CD4-positive, alpha-beta T cell treated with Interleukin-10 for 1 hour (primary cell): ENCODE data around the gene ARSK.
"Not testable (repeated sequence)": the region's sequence is repeated elsewhere in the genome, so short reads cannot be mapped to it uniquely, and the experiment has no call there.

ENCODE experiments used
- DNase-seq: peaks from one replicate; pipeline ENCODE4 v3.0.0-alpha.2; 2020

Gene ARSK

GRCh38 chr5:95623706-95624105 lies 68.8 kb downstream of the ARSK start:
- no peak for DNase-seq

DNA sequence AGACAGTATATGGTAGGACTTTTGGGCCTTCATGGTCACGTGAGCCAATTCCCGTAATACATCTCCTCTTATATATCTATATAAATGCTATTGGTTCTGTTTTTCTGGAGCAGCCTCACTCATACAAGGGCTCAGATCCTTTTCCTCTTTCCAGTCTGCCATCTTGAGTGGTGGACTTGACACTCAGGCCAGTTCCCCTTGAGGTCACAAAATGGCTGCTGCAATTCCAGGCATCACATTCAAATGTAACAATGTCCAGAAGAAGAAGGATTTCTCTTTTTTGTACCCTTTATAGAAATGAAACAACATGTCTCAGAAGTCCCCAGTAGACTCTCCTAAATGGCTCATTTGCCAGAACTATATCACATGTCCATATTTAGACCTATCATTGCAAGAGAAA lies 69.5 kb downstream of the ARSK start:
- DNase-seq = no peak

GRCh38 chr5:95626701-95627100 lies 71.8 kb downstream of the ARSK start:
- no peak for DNase-seq

DNA sequence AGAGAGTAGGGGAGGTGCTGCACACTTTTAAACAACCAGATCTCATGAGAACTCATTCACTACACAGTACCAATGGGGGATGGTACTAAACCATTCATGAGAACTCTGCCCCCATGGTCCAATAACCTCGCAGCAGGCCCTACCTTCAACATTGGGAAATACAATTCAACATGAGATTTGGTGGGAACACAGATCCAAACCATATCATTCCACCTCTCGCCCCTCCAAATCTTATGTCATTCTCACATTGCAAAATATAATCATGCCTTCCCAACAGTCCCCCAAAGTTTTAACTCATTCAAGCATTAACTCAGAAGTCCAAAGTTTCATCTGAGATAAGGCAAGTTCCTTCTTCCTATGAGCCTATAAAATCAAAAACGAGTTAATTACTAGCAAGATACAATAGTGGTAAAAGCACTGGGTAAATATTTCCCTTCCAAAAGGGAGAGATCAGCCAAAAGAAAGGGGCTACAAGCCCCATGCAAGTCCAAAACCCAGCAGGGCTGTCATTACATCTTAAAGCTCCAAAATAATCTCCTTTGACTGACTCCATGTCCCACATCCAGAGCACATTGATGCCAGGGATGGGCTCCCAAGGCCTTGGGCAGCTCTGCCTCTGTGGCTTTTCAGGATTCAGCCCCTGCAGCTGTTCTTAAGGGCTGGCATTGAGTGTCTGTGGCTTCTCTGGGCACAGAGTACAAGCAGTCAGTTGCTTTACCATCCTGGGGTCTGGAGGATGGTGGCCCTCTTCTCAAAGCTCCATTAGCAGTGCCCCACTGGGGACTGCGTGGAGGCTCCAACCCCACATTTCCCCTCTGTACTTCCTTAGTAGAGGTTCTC lies 73.3 kb downstream of the ARSK start:
- no peak for DNase-seq

GRCh38 chr5:95628933-95629332 lies 74.0 kb downstream of the ARSK start:
- no peak for DNase-seq

GRCh38 chr5:95630394-95630917 lies 75.6 kb downstream of the ARSK start:
- DNase-seq = no peak

- DNase-seq = no peak
Observed at GRCh38 chr5:95631255-95631958, 76.5 kb downstream of the ARSK start.

DNA sequence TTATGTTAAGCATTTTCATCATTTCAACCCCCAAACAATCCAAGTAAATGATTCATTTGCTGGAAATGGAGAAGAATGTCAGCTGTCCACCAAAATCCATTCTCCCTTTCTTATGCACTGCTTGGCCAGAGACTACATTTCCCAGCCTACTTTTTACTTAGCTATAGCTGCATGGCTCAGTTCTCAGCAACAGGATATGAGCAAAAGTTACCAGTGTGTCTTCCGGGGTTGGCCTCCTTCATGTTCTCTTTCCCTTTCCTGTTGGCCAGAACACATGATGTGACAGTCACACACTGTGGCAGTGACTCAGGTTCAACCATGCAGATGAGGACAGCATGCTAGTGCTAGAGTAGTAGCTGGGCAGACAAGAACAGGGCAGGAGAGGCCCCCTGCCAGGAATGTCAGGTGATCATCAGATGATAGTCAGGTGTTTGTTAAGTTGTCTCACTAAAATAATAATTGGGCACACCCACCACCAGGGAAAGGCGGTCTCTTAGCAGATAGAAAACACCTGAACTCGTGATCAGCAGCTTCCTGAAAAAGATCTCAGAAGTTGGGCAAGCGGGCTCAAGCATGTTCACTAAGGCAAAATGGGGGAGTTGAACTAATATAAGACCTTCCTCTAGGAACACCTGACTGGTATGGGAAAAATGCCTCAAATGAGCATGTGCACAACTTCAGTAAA lies 77.2 kb downstream of the ARSK start:
- peak; percentile 82 for DNase-seq

- not testable (repeated sequence) for DNase-seq
Observed at GRCh38 chr5:95632942-95633341, 78.0 kb downstream of the ARSK start.

DNA sequence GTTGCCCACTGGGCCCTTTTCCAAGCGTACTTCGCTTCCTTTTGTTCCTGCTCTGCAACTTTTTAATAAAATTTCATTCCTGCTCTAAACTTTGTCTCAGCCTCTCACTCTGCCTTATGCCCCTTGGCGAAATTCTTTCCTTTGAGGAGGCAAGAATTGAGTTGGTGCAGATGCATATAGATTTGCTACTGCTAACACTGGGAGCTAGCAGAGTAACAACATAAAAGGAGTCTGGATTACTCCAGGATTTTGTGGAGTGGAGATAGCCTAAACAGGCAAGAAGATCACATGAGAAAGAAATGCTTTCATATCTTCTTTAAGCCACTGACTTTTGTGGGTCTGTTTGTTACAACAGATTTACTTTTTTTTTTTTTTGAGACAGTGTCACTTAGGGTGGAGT lies 78.8 kb downstream of the ARSK start:
- no peak for DNase-seq

- no peak for DNase-seq
Observed at GRCh38 chr5:95634081-95634480, 79.2 kb downstream of the ARSK start.

DNA sequence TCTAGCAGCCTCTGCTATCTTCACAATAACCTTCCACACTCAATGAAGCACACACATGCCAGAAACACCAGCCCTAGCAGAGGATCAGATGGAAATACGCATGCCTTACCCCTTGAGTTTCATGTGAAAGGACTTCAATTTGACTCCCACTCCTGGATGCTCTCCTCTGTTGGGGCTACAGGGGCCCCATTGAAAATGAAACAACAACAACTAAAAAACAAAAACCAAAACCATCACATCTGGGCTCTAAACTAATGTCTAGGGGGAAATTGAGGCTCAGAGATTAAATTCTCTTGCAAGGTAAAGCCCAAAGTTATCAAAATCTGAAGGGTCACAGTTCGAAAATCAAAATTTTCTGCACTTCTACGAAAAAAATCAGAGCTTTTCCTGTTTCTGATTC lies 83.7 kb downstream of the ARSK start:
- DNase-seq = no peak

DNA sequence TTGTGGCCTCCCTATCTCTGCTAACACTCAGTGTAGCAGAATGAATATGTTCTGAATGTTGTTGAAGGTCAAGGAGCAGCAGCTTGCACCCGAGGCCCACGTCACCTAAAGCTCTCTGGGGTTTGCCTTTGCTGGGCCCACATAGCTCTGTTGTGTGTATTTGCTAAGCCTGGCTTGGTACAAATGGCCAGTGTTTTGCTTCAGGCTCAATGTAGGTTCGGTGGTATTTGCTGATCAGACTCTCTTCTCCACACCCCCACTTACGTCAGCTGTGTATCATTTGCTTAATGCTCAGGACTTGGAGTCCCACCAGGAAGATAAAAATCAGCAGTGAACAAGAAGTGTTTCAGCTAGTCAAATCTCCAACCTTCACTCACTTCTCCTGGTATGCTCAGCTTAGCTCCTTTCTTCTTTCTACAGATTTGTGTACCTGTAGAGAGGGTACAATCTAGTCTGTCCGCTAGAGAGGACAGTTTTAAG lies 86.9 kb downstream of the ARSK start:
- DNase-seq = no peak

DNA sequence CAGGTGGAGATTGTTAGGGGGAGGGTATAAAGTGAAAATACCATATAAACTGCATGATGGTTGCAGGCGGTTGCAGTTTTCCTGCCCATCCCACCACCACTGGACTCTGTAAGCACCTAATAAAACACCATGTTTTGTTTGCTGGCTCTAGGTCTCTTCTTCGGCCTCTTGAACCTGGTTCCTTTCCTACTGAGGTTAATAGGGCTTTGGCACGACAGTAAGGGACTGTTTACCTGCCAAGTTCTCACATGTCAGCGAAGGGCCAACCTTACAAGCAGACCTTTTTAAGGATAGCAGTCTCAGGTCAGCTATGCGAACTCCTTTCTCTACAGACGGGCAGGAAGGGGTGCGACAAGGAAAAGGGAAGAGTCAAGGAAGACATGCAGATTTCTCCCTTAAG lies 88.3 kb downstream of the ARSK start:
- DNase-seq = no peak

DNA sequence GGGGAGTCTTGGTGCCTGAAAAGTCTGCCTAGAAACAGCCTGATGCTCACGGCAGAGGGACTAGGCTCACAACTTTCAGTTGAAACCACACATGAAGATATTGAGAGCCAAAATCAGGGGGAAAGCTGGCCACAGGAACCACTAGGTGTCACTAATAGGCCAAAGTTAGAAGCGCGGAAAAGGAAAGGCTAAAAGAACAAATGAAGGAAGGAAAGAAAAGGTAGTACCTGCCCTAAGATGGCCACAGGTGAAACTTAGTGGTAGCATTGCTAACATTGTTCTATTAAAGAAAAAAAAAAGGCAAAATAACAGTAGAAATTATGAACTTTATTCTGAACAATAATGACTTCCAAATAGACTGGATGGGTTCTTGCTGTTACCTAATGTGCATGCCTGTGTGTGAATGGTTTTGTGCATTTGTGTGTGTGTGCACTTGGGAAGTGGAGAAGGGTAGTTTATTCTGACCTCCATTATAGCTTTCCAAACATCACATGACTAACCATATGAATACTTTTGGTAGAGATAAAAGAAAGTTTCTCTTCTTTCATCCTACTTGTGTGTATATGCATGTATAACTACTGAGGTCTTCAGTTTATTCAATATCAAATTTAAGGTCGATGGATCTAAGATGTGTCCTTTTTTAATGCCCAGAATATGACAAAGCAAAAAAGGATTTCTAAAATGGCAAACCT lies 89.6 kb downstream of the ARSK start:
- peak; percentile 74 for DNase-seq

DNA sequence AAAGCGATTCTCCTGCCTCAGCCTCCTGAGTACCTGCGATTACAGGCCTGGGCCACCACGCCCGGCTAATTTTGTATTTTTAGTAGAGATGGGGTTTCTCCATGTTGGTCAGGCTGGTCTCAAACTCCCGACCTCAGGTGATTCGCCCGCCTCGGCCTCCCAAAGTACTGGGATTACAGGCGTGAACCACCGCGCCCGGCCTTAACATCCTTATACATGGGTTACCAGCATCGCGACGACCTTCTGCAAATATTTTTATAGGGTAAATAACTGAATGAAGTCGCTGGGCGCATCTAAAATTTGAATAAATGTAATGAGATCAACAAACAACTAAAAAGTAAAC lies 91.3 kb downstream of the ARSK start:
- DNase-seq = not testable (repeated sequence)

DNA sequence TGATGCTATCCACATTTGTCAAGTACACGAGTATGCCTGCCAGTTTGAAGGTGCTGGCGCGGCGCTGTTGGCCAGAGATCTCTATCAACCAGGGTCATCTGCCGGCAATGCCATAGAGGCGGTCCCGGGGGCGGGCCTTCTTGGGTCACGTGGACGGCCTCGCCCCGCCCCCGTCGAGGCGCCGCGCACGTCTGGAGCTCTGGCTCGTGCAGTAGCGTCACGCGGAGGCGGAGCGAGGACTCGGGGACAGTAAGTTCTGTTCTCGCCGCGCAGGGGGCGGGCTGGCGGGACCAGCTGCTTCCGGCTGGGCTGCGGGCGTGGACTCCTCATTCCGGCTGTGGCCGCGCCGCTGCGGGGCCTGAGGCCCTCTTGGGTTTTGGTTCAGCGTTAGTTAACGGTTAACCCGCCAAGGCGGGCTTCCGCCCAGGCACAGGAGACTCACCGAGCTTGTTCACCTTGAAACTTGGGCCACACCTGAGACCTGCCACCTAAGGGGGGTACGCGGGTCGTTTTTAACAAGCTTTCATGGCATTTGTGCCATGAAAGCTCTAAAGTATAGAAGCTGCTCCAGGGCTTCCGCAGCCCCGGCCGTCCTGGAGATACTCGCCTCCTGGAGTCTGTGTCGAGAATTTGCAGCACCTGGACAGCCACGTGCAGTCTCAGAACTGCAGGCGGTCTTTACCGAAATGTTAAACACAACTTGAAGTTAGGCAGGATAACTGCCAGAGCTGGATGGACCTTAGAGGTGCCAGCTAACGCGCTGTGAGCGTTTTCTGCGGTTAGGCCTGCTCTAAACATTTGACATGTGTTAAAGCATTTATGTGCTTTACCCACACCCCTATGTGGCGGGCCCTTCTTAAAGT lies 91.9 kb downstream of the ARSK start, which contains the start of gene RFESD:
Gene RFESD (plus strand): TSS at position 209 of the 863 bp plus-strand sequence. CDS start 5,495 bp downstream, outside the sequence.
- peak; percentile 94 for DNase-seq

DNA sequence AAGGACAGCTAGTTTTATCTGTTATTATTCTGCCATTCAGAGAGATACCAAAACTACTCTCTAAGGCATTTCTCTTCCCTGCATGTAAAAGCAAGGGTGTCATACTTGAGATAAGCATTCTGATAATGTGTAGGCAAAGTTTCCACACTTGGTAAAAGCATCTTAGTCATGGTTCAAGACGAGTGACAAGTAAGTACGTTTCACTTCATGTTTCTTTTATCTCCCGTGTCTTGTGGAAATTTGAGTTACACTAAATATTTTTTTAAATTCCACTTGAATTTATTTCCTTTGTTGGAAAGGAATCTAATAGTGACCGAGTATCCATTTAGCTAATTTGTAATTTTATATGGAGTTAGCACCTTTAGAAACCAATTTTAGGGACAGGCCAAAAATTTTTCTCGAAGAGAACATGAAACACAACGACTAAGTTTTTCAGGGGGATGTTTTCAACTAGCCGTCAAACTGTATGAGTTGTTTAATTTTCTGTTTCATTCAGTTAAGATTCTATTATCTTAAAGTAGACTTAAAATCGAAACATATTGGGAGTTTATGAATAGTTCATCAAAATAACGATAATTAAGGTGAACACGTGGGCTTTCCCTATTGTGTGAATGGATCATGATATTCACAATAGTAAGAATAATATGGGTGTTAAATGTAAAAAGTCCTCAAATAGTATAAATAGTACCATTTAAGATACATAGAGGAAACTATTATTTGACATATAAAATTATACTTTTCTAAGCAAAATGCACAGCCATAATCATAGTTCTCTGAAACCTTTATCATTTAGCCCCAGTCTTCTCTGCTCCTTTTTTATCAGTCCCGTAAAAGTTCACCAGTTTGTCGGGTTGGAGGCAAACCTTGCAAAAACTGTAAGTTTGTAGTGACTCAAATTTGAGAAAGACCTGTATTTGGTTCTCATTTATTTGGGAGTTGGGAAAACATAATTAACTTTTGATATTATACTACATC lies 93.3 kb downstream of the ARSK start:
- no peak for DNase-seq

- no peak for DNase-seq
Observed at GRCh38 chr5:95649274-95649673, 94.4 kb downstream of the ARSK start.

- no peak for DNase-seq
Observed at GRCh38 chr5:95649842-95650620, 95.1 kb downstream of the ARSK start.
